CD4-positive, CD25-positive, alpha-beta regulatory T cell (primary cell): ENCODE measurements around the gene DCLK2. TPM values are rescaled to one million over a fixed set of nuclear protein-coding genes. Genes with fewer than 3 reads are reported as not detected.
"Not testable (repeated sequence)": the region's sequence is repeated elsewhere in the genome, so short reads cannot be mapped to it uniquely, and the experiment has no call there.

ENCODE experiments used
- ATAC-seq, 2 donors: fragments of 150-1000 bp; cut with Tn5 transposase; one replicate each; pipeline ENCODE4 v1.10.0; 2021; ENCODE audit warnings: low read depth in 2 of 2, moderate number of reproducible peaks in 2 of 2, moderate library complexity in 1 of 2
- DNase-seq, 3 donors: peaks; one replicate each; pipeline versions ENCODE4 v3.0.0 to v3.0.0-alpha.2; 2012 to 2022; ENCODE audit warnings: mixed read lengths in 1 of 3
- H3K27ac ChIP-seq: one replicate; pipeline ENCODE4 v1.7.0; 2013; ENCODE audit warnings: mild to moderate bottlenecking, low read length; ENCODE audit not compliant: insufficient read depth, poor library complexity, severe bottlenecking
- H3K27me3 ChIP-seq: one replicate; pipeline ENCODE4 v1.7.0; 2013; ENCODE audit warnings: low read length; ENCODE audit not compliant: control insufficient read depth, insufficient read depth
- H3K36me3 ChIP-seq: one replicate; pipeline ENCODE4 v1.7.0; 2013; ENCODE audit warnings: mild to moderate bottlenecking, low read length, moderate library complexity; ENCODE audit not compliant: control insufficient read depth, insufficient read depth
- H3K4me1 ChIP-seq: 2 replicates; pipeline ENCODE4 v1.7.0; 2013; ENCODE audit warnings: mild to moderate bottlenecking, low read length; ENCODE audit not compliant: insufficient read depth, control insufficient read depth, poor library complexity, severe bottlenecking
- H3K4me3 ChIP-seq: one replicate; pipeline ENCODE4 v1.7.0; 2013; ENCODE audit warnings: low read depth, mild to moderate bottlenecking, low read length, moderate library complexity
- H3K9me3 ChIP-seq, 2 experiments: 1 replicate in 1 of 2; 2 replicates in 1 of 2; pipeline ENCODE4 v1.7.0; 2013; ENCODE audit warnings: low read length in 2 of 2, mild to moderate bottlenecking in 1 of 2, moderate library complexity in 1 of 2; ENCODE audit not compliant: control insufficient read depth in 2 of 2
- H3K27ac Mint-ChIP-seq, 3 donors: one replicate each; pipeline ENCODE4 v1.8.0; 2020 to 2022; ENCODE audit warnings: mild to moderate bottlenecking in 3 of 3, mixed read lengths in 3 of 3, moderate library complexity in 2 of 3
- H3K27me3 Mint-ChIP-seq: one replicate; pipeline ENCODE4 v1.8.0; 2022; ENCODE audit warnings: mild to moderate bottlenecking, mixed read lengths
- H3K36me3 Mint-ChIP-seq: one replicate; pipeline ENCODE4 v1.8.0; 2020; ENCODE audit warnings: mixed read lengths
- H3K4me1 Mint-ChIP-seq, 4 donors: one replicate each; pipeline ENCODE4 v1.8.0; 2020 to 2022; ENCODE audit warnings: mixed read lengths in 4 of 4, mild to moderate bottlenecking in 1 of 4
- H3K4me3 Mint-ChIP-seq, 4 donors: one replicate each; pipeline ENCODE4 v1.8.0; 2020 to 2022; ENCODE audit warnings: mild to moderate bottlenecking in 4 of 4, mixed read lengths in 4 of 4, moderate library complexity in 3 of 4
- H3K9me3 Mint-ChIP-seq, 7 donors: one replicate each; pipeline ENCODE4 v1.8.0; 2020 to 2022; ENCODE audit warnings: mixed read lengths in 7 of 7, mild to moderate bottlenecking in 3 of 7, moderate library complexity in 2 of 7
- polyA plus RNA-seq, 4 donors: library from polyadenylated mRNA; unstranded; fragments of 300-500 nt; fragmentation: Illumina TruSeq; gene quantifications; one replicate each; pipeline ENCODE4 v1.2.3, GENCODE V29; 2021
- total RNA-seq: library from RNA; stranded (reverse); gene quantifications from one replicate; pipeline ENCODE4 v1.2.3, GENCODE V29; 2022

DCLK2 gene
- total and polyA plus RNA-seq, 5 donors from 2014 or later: 0.12 TPM; not detected in 4

DNA sequence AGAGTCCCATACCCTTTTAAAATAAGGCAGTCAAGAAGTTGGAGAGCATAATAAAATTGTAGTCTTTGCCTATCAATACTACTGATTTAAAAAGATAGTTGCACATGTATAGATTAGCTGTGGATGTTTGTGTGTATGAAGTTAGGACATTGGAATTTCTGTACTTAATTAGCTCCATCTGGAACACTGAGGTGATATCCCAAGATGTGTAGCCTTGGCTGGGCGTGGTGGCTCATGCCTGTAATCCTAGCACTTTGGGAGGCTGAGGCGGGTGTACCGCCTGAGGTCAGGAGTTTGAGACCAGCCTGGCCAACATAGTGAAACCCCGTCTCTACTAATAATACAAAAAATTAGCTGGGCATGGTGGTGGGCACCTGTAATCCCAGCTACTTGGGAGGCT is 119.0 kb downstream of the DCLK2 start:
- DNase-seq, H3K4me1 ChIP-seq, H3K27ac Mint-ChIP-seq, H3K9me3 Mint-ChIP-seq, H3K9me3 ChIP-seq, H3K27me3 ChIP-seq, ATAC-seq, H3K27ac ChIP-seq, H3K27me3 Mint-ChIP-seq, H3K36me3 Mint-ChIP-seq, H3K36me3 ChIP-seq, H3K4me3 ChIP-seq, H3K4me3 Mint-ChIP-seq, H3K4me1 Mint-ChIP-seq: not testable (repeated sequence)

DNA sequence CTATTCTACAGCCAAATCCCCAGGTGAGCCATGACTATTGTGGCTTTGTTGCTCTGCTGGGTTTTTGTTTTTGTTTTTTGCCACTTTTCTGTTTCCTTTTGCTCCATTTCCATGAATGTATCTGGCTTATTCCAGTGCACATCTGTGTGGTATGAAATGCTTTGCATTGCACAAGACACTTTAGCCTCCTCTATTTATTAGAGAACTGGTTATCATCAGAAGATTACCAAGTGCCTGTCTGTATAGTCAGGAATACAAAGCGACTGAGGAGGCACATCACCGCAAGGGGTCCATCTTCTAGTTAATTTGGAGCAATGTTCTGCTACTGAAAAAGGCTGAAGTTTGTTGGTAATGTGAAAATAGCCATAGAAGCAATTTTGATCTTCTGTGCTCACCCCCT is 120.8 kb downstream of the DCLK2 start:
- no peak overlapping the region for H3K4me3 ChIP-seq

GRCh38 chr4:150205016-150205415 is 126.8 kb downstream of the DCLK2 start:
- H3K36me3 ChIP-seq: no peaks in the 10 kb centered on the region
- H3K27me3 ChIP-seq: peaks cover 6% of the 10 kb centered on the region
- H3K4me1 ChIP-seq: no peaks in the 10 kb centered on the region
- Mint-ChIP-seq H3K4me3 (no peak overlapping the region), H3K4me1 (no peaks in the 10 kb centered on the region), H3K36me3 (no peaks in the 10 kb centered on the region), H3K27me3 (peaks cover 4% of the 10 kb centered on the region), H3K9me3 (no peaks in the 10 kb centered on the region), H3K27ac (no peak overlapping the region)
- no peak overlapping the region for H3K27ac ChIP-seq
- H3K9me3 ChIP-seq: no peaks in the 10 kb centered on the region
- H3K4me3 ChIP-seq: no peak overlapping the region
- DNase-seq (no peak), ATAC-seq (no peak)

More for the DNA sequence above, 120.8 kb downstream of the DCLK2 start:
- DNase-seq (no peak), ATAC-seq (no peak)
- no peak overlapping the region for H3K4me3 Mint-ChIP-seq
- H3K36me3 Mint-ChIP-seq: no peaks in the 10 kb centered on the region
- no peaks in the 10 kb centered on the region for H3K4me1 ChIP-seq
- peaks cover 4% of the 10 kb centered on the region for H3K27me3 Mint-ChIP-seq
- no peaks in the 10 kb centered on the region for H3K36me3 ChIP-seq
- no peak overlapping the region for H3K27ac Mint-ChIP-seq
- no peaks in the 10 kb centered on the region for H3K27me3 ChIP-seq
- no peaks in the 10 kb centered on the region for H3K4me1 Mint-ChIP-seq
- H3K27ac ChIP-seq: no peak overlapping the region
- no peaks in the 10 kb centered on the region for H3K9me3 ChIP-seq
- peaks cover 0 to 1% (median 0%) of the 10 kb centered on the region in 7 donors for H3K9me3 Mint-ChIP-seq

GRCh38 chr4:150206265-150206664 is 128.0 kb downstream of the DCLK2 start:
- no peak overlapping the region for H3K27ac ChIP-seq
- no peak overlapping the region for H3K4me3 Mint-ChIP-seq
- no peaks in the 10 kb centered on the region for H3K9me3 Mint-ChIP-seq
- no peaks in the 10 kb centered on the region for H3K4me1 ChIP-seq
- no peaks in the 10 kb centered on the region for H3K4me1 Mint-ChIP-seq
- H3K9me3 ChIP-seq: no peaks in the 10 kb centered on the region
- no peak overlapping the region for H3K4me3 ChIP-seq
- ATAC-seq (no peak), DNase-seq (no peak)
- H3K36me3 ChIP-seq: no peaks in the 10 kb centered on the region
- H3K27me3 Mint-ChIP-seq: peaks cover 4% of the 10 kb centered on the region
- peaks cover 6% of the 10 kb centered on the region for H3K27me3 ChIP-seq
- no peaks in the 10 kb centered on the region for H3K36me3 Mint-ChIP-seq
- H3K27ac Mint-ChIP-seq: no peak overlapping the region

- no peak overlapping the region for H3K4me3 ChIP-seq
- no peak overlapping the region for H3K27ac ChIP-seq
- Mint-ChIP-seq H3K27me3 (peaks cover 4% of the 10 kb centered on the region), H3K36me3 (no peaks in the 10 kb centered on the region), H3K27ac (no peak overlapping the region), H3K4me3 (no peak overlapping the region), H3K4me1 (no peaks in the 10 kb centered on the region), H3K9me3 (no peaks in the 10 kb centered on the region)
- H3K4me1 ChIP-seq: no peaks in the 10 kb centered on the region
- H3K36me3 ChIP-seq: no peaks in the 10 kb centered on the region
- H3K9me3 ChIP-seq: no peaks in the 10 kb centered on the region
- ATAC-seq (no peak), DNase-seq (no peak)
- peaks cover 8% of the 10 kb centered on the region for H3K27me3 ChIP-seq
These were observed 128.7 kb downstream of the DCLK2 start for GRCh38 chr4:150206954-150207353.

DNA sequence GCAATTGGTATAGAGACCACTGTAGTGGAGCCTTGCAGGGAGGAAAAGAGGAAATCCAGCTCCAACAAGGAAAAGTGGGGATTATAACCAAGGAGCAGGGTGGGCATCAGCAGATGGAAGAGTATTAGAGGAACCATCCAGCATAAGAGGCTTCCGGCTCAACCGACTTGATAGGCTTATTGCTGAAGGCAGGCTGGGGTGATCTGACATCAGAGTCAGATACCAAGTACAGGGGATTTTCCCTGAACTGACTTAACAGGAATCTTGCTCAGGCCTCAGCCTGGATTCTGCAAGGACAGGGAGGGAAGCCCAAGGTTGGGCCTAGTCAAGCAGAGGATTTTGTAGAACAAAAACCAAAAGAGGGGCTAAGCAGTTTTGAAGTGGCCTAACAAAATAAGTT is 129.6 kb downstream of the DCLK2 start:
- no peaks in the 10 kb centered on the region for H3K9me3 ChIP-seq
- DNase-seq (no peak), ATAC-seq (no peak)
- H3K9me3 Mint-ChIP-seq: no peaks in the 10 kb centered on the region
- H3K27ac ChIP-seq: no peak overlapping the region
- H3K27me3 Mint-ChIP-seq: peaks cover 4% of the 10 kb centered on the region
- H3K27me3 ChIP-seq: peaks cover 8% of the 10 kb centered on the region
- no peaks in the 10 kb centered on the region for H3K36me3 ChIP-seq
- no peaks in the 10 kb centered on the region for H3K4me1 Mint-ChIP-seq
- no peak overlapping the region for H3K4me3 ChIP-seq
- H3K4me1 ChIP-seq: no peaks in the 10 kb centered on the region
- H3K36me3 Mint-ChIP-seq: no peaks in the 10 kb centered on the region
- H3K4me3 Mint-ChIP-seq: no peak overlapping the region
- H3K27ac Mint-ChIP-seq: peak overlapping the region in 1 of 3 donors; percentile 57

- Histone ChIP-seq H3K9me3 (no peaks in the 10 kb centered on the region), H3K4me1 (no peaks in the 10 kb centered on the region), H3K36me3 (no peaks in the 10 kb centered on the region), H3K27ac (no peak overlapping the region), H3K4me3 (no peak overlapping the region), H3K27me3 (peaks cover 8% of the 10 kb centered on the region)
- no peak overlapping the region for H3K4me3 Mint-ChIP-seq
- H3K9me3 Mint-ChIP-seq: no peaks in the 10 kb centered on the region
- H3K4me1 Mint-ChIP-seq: no peaks in the 10 kb centered on the region
- H3K36me3 Mint-ChIP-seq: no peaks in the 10 kb centered on the region
- ATAC-seq (no peak), DNase-seq (peak in 1 of 3 donors; percentile 28)
- no peak overlapping the region for H3K27ac Mint-ChIP-seq
- peaks cover 8% of the 10 kb centered on the region for H3K27me3 Mint-ChIP-seq
These were observed 131.0 kb downstream of the DCLK2 start for GRCh38 chr4:150209140-150209829.

DNA sequence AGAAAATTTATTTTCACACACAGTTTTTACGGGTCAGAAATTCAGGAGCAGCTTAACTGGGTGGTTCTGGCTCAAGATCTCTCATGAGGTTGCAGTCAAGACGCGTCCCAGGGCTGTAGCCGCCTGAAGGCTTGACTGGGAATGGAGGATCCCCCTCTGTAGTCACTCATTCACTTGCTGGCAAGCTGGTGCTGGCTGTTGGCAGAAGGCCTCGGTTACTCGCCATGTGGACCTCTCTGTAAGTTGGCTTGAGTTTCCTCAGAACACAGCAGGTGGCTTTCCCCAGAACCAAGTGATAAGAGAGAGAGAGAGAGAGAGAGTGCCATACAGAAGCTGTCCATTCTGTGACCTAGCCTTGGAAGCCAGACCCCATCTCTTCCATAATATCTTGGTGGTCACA is 132.8 kb downstream of the DCLK2 start:
- Mint-ChIP-seq H3K27me3 (peaks cover 15% of the 10 kb centered on the region), H3K9me3 (no peaks in the 10 kb centered on the region), H3K4me3 (no peak overlapping the region), H3K4me1 (no peaks in the 10 kb centered on the region), H3K27ac (no peak overlapping the region), H3K36me3 (no peaks in the 10 kb centered on the region)
- Histone ChIP-seq H3K36me3 (no peaks in the 10 kb centered on the region), H3K27ac (no peak overlapping the region), H3K4me1 (no peaks in the 10 kb centered on the region), H3K27me3 (peaks cover 2% of the 10 kb centered on the region), H3K9me3 (no peaks in the 10 kb centered on the region), H3K4me3 (no peak overlapping the region)
- DNase-seq: no peak
- no peak for ATAC-seq
